Hematopoietic multipotent progenitor cell treated with erythropoietin and hydrocortisone succinate and interleukin-3 and kit ligand, for 8 days (in vitro differentiated cells): Measurements from ENCODE around the gene FAM228B.
"Not testable (repeated sequence)": the region's sequence is repeated elsewhere in the genome, so short reads cannot be mapped to it uniquely, and the experiment has no call there.

ENCODE experiments used
- DNase-seq: peaks from one replicate; pipeline ENCODE4 v3.0.0-alpha.2; 2015

Gene FAM228B

GRCh38 chr2:24123195-24123921 lies at the start of gene FAM228B, which contains the start of gene PFN4:
Gene FAM228B (plus strand): TSS chr2:24123469. CDS start chr2:24124362, 893 bp downstream.
Gene PFN4 (minus strand): TSS chr2:24123334. CDS start chr2:24122535, 799 bp downstream.
- peak; percentile 80 for DNase-seq

DNA sequence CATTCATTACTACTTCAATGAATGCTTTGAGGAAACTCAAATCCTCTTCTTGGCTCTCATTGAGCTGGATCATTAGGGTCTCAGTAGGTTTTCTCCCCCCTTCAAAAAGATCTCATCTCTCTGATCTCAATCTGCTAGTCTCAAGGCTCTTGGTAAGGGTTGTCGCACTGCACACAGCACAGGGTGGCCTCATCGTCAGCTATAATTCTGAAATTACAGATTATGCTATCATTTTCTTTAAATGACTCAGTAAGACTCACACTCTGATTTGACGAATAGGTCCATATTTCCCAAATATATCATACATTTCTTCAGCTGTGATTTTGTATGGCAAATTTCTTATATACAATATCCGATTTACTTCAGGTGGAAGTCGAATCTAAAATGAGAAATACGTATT lies 49.5 kb upstream of the FAM228B start:
- DNase-seq = no peak

DNA sequence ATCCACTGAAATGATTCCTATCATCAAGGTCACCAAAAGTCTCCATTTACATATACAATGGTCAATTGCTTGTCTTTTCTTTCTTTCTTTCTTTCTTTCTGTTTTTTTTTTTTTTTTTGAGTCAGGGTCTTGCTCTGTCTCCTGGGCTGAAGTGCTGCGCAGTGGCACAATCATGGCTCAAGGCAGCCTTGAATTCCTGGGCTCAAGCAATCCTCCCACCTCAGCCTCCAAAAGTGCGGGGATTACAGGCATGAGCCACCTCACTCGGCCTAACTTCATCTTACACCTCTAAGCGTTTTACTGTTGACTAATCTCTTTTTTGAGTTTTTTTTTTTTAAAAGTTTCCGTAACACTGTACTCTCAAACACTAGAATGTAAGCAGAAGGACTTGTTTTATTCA lies 48.0 kb upstream of the FAM228B start:
- DNase-seq = no peak

GRCh38 chr2:24075915-24076848 lies 47.1 kb upstream of the FAM228B start, which contains the start of gene SF3B6:
Gene SF3B6 (minus strand): TSS chr2:24076326. CDS start chr2:24076229, 97 bp downstream.
- DNase-seq = peak; percentile 99

GRCh38 chr2:24076849-24077534 lies 46.3 kb upstream of the FAM228B start:
- peak; percentile 44 for DNase-seq

DNA sequence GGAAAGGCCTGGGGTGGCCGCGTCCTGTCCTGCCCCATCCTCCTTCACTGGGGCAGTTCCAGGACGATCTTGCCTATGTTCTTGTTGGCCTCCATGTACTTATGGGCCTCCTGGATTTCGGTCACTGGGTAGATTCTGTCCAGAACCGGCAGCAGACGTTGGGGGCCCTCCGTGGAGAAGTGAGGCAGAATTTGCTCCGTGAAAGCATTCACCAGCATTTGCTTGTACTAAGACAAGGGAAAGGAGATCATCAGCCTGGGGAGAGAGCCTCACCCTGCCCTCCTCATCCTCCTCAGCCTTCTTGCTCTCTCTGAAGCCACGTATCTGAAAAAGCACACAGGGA lies 45.8 kb upstream of the FAM228B start:
- peak; percentile 35 for DNase-seq

GRCh38 chr2:24077879-24078278 lies 45.4 kb upstream of the FAM228B start:
- no peak for DNase-seq

- DNase-seq = no peak
These were observed 42.6 kb upstream of the FAM228B start for GRCh38 chr2:24080701-24081100.

GRCh38 chr2:24082787-24083566 lies 40.3 kb upstream of the FAM228B start:
- DNase-seq = no peak

GRCh38 chr2:24083567-24084385 lies 39.5 kb upstream of the FAM228B start:
- DNase-seq = peak; percentile 98

- peak; percentile 80 for DNase-seq
These were observed 38.7 kb upstream of the FAM228B start, which contains the start of gene TP53I3 for GRCh38 chr2:24084386-24085199. Gene TP53I3 (minus strand): TSS chr2:24084834. CDS start chr2:24084326, 508 bp downstream.

GRCh38 chr2:24085200-24085489 lies 38.1 kb upstream of the FAM228B start:
- DNase-seq = no peak

- no peak for DNase-seq
These were observed 37.0 kb upstream of the FAM228B start for GRCh38 chr2:24086241-24086640.

- no peak for DNase-seq
These were observed 36.2 kb upstream of the FAM228B start for GRCh38 chr2:24087032-24087431.

DNA sequence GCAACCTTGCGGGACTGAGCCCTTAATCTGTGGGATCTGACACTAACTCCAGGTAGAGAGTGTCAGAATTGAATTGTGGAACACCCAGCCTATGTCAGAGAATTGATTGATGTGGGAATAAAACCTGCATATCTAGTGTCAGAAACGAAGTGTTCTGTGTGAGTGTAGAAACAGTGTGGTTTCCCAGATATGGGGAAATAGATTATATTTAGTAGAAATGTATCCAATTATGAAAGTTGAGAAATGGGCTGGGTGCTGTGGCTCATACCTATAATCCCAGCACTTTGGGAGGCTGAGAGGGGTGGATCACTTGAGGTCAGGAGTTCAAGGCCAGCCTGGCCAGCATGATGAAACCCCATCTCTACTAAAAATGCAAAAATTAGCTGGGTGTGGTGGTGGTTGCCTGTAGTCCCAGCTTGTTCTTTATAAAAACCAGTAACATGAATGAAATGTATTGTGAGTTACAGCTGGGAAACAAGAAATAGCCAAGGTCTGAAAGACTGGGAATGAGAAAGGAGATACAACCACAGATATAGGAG lies 34.4 kb upstream of the FAM228B start:
- no peak for DNase-seq

DNA sequence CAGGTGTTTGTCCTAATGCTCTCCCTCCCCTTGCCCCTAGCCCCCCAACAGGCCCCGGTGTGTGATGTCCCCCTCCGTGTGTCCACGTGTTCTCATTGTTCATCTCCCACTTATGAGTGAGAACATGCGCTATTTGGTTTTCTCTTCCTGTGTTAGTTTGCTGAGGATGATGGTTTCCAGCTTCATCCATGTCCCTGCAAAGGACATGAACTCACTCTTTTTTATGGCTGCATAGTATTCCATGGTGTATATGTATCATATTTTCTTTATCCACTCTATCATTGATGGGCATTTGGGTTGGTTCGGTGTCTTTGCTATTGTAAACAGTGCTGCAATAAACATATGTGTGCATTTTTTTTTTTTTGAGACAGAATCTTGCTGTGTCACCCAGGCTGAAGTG lies 30.0 kb upstream of the FAM228B start:
- not testable (repeated sequence) for DNase-seq

- DNase-seq = not testable (repeated sequence)
These were observed 28.0 kb upstream of the FAM228B start for GRCh38 chr2:24095171-24095677.

GRCh38 chr2:24100732-24101131 lies 22.5 kb upstream of the FAM228B start:
- DNase-seq = not testable (repeated sequence)

GRCh38 chr2:24101992-24102391 lies 21.3 kb upstream of the FAM228B start:
- DNase-seq = no peak

- no peak for DNase-seq
These were observed 20.6 kb upstream of the FAM228B start for GRCh38 chr2:24102677-24103076.
